ENCODE results near the gene CDH13. TPM values are rescaled to one million over a fixed set of nuclear protein-coding genes. Genes with fewer than 3 reads are reported as not detected.

CDH13 gene
- total RNA-seq, 1 experiment from 2014 or later = 34.5 TPM

DNA sequence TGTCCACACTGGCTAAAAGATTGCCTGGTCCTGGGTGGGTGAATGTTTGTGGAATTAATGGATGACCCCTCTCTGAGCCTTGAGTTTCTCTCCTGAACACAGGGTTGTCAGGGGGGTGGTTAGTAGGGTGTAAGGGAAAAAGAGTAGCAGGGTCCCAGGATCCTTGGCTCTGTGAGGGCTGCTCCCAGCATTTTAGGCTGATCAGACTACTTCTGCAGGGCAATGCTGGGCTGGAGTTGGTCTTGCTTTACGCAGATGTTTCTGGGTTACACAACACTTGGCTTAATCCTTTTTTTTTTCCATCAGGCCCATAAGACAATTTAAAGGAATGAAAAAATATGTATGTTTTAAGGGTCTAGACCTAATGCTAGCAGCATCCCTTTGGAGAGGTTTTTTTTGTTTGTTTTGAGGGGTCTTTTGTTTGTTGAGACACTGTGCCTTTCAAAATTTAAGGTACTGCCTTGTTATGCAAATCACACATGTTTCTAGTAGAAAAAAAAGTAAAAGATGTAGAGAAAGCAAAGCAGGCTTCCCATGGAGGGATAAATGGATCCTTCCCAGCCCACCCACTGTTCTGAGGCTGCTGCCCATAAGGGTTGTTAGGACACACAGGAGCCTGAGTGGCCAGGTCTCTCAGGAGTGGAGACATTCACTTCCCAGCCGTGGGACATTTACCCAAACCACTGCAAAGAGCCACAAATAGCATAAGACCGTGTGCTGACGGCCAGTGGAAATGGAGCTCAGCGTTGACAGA is 955.4 kb downstream of the CDH13 start:
- H3K27ac ChIP-seq = no peak overlapping the region
- no peaks in the 10 kb centered on the region for H3K36me3 ChIP-seq
- H3K9me3 ChIP-seq (replicated peaks) = no peaks in the 10 kb centered on the region
- H3K27me3 ChIP-seq = no peaks in the 10 kb centered on the region
- H3K4me3 ChIP-seq = no peak overlapping the region
- DNase-seq = no peak
- H3K4me1 ChIP-seq = peaks cover 7% of the 10 kb centered on the region

DNA sequence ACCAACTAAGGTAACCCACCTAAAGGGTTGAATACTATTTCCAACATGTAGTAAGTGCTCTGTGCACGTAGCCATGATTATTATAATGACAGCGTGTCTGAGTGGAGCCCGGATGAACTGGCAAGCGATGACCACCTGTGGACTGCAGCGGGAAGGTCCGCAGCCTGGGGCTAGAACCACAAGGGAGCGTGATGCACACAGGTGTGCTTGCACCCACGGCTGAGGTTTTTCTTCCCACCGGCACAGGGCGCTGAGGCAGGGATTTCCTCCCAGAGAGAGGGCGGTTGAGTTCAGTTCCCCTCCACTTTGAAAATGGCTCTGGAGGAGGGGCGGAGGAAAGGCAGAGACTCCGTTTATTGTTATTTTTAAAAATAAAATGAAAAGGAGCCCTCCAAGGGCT is 959.3 kb downstream of the CDH13 start:
- no peak for DNase-seq
- Histone ChIP-seq H3K4me3 (no peak overlapping the region), H3K4me1 (no peaks in the 10 kb centered on the region), H3K27me3 (no peaks in the 10 kb centered on the region), H3K36me3 (no peaks in the 10 kb centered on the region), H3K9me3 (replicated peaks) (no peaks in the 10 kb centered on the region), H3K27ac (no peak overlapping the region)

DNA sequence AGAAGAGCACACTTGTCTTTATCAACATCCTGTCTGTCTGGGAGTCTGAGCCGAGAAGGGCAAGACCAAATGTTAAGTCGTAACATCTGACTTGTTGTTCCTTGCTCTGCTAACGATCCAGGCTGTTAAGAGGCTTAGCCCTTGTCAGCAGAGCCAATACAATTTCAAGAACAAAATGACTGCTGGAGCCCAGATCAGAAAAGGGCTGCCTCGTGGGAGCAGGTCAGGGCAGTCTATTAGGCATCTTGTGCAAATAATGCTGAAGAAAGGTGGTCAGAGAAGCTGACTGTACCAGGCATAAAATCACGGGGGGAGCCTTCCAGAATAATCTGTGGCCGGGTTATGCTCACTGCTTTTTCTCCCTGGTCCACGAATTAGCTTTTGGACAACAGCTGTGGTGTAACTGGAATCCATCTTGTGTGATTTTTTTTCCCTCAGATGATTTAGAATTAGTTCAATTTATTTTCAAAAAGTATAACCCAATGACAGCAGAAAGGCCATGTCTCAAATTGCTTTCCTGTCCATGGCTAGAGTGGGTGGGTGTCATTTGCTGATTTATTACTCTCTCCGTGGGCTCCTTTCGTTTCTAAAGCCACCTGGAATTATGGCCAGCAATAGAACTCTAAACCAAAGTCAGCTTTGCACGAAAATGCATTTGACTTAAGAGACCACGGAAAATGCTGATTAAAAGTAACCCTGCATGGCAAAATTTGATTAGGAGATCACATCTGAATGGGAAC is 959.9 kb downstream of the CDH13 start:
- H3K4me1 ChIP-seq = no peaks in the 10 kb centered on the region
- peak in 1 of 2 experiments; percentile 18 for DNase-seq

DNA sequence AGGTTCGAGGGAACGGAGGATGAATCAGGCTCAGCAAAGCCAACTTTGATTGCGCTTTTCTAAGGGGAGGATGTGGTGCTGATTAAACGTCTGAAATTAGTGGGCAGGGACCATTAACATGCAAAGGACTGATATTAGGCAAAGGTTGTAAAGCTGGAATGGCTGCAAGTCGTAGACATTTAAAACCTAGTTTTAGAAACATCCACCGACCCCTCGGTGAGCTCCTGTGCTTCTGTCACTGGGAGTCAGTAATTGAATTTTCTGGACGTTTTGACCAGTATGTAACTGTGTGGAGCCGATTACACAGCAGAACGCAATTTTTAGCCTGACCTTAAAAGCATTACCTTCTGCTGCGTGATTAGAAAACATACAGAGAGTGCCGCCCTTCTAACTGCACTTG is 960.4 kb downstream of the CDH13 start:
- DNase-seq = no peak
- H3K4me3 ChIP-seq = no peak overlapping the region
- H3K36me3 ChIP-seq = no peaks in the 10 kb centered on the region

More for the DNA sequence above, 959.9 kb downstream of the CDH13 start:
- no peak overlapping the region for H3K4me3 ChIP-seq
- no peaks in the 10 kb centered on the region for H3K36me3 ChIP-seq
- H3K27me3 ChIP-seq = no peaks in the 10 kb centered on the region
- no peaks in the 10 kb centered on the region for H3K9me3 ChIP-seq (replicated peaks)
- no peak overlapping the region for H3K27ac ChIP-seq

DNA sequence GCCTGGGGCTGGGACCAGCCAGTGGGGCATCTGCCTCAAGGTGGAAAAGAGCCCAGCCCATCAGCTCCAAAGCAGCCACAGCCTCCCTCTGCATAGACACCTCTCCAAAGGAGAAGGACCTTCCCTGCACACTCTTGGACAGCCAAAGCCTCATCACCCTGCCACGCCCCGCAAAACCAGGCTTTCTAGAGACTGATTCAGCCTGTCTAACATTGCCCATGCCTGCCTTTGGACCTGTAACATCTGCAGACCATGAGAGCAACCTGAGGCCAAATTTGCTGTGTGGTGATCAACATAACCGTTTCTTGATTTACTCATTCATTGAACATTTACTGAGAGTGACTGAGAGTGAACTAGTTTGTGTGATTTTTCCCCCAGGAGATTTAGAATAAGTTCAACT is 961.3 kb downstream of the CDH13 start:
- H3K27me3 ChIP-seq = no peaks in the 10 kb centered on the region
- no peak overlapping the region for H3K4me3 ChIP-seq
- no peaks in the 10 kb centered on the region for H3K4me1 ChIP-seq
- no peaks in the 10 kb centered on the region for H3K9me3 ChIP-seq (replicated peaks)
- no peak for DNase-seq
- no peaks in the 10 kb centered on the region for H3K36me3 ChIP-seq
- no peak overlapping the region for H3K27ac ChIP-seq

More for the DNA sequence above, 960.4 kb downstream of the CDH13 start:
- Histone ChIP-seq H3K4me1 (no peaks in the 10 kb centered on the region), H3K9me3 (replicated peaks) (no peaks in the 10 kb centered on the region), H3K27me3 (no peaks in the 10 kb centered on the region), H3K27ac (no peak overlapping the region)

DNA sequence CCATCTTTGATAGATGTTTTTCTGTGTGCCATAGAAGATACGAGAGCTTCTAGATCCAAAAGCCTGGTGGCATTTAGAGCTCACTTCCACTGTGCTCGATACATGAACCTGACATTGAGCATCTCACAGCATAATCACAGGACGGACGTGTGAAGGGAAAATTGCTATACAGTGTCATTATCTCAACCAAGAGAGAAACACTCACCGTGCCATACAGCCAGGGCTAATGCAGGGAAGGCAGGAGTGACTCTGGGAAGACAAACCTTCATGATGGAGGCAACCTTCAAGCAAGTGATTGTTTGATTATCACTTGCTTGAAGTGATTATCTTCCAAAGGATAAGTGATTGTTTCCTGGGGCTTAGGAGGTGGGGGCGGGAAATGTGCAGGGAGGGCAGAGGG is 962.8 kb downstream of the CDH13 start:
- H3K27ac ChIP-seq = no peak overlapping the region
- H3K36me3 ChIP-seq = no peaks in the 10 kb centered on the region
- no peaks in the 10 kb centered on the region for H3K27me3 ChIP-seq
- no peaks in the 10 kb centered on the region for H3K9me3 ChIP-seq (replicated peaks)
- no peaks in the 10 kb centered on the region for H3K4me1 ChIP-seq
- no peak for DNase-seq
- no peak overlapping the region for H3K4me3 ChIP-seq

DNA sequence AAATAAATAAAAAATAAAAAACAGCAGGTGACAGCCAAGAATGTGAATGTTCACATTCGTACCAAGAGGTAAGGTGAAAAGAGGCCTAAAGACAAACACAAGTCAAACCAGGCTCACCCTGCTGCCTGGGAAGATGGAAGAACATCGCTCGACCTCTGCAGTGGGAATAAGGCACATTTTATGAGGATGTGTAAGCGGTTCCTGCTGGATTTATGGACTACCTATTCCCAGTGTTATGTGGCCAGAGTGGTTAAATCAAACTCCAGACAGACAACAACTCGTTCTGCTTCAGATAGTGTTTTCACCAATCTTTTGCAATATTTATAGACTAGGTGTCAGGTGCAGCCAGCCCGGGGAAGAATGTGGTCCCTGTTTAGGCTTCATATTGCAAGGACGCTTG is 966.0 kb downstream of the CDH13 start:
- H3K27ac ChIP-seq = no peak overlapping the region

DNA sequence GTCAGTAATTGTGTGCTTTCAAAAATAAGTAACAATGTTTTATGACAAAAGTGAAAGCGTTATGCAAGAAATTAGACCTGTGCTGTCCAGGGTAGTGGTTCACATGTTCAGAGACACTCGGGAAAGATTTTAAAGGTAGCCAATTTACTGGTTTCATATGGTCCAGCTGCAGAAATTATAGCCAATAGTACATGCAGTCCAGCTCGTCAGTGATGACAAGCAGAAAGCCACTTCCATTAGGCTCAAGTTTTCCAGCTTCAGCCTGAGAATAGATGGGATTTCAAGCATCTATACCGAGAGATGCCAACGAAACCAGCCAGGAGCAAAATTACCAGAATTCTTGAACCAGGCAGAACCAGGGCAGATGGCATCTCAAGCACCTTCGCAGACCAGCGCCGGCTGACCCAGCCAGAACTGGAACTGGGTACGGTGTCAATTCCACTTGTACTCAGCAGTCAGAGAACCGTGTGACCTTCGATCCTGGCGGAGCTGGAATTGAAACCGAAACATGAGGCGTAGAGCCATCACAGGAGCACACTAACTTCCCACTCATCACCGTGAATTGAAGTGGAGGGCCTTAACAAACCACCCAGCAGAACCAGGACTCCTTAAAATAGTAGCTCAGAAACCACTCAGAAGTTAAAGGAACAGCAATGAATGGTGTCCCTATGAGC is 973.2 kb downstream of the CDH13 start:
- Histone ChIP-seq H3K4me3 (no peak overlapping the region), H3K4me1 (no peaks in the 10 kb centered on the region), H3K9me3 (replicated peaks) (no peaks in the 10 kb centered on the region), H3K36me3 (no peaks in the 10 kb centered on the region), H3K27ac (no peak overlapping the region), H3K27me3 (no peaks in the 10 kb centered on the region)
- no peak for DNase-seq

More for the DNA sequence above, 966.0 kb downstream of the CDH13 start:
- Histone ChIP-seq H3K4me3 (no peak overlapping the region), H3K9me3 (replicated peaks) (no peaks in the 10 kb centered on the region), H3K4me1 (no peaks in the 10 kb centered on the region), H3K27me3 (no peaks in the 10 kb centered on the region), H3K36me3 (no peaks in the 10 kb centered on the region)
- no peak for DNase-seq

DNA sequence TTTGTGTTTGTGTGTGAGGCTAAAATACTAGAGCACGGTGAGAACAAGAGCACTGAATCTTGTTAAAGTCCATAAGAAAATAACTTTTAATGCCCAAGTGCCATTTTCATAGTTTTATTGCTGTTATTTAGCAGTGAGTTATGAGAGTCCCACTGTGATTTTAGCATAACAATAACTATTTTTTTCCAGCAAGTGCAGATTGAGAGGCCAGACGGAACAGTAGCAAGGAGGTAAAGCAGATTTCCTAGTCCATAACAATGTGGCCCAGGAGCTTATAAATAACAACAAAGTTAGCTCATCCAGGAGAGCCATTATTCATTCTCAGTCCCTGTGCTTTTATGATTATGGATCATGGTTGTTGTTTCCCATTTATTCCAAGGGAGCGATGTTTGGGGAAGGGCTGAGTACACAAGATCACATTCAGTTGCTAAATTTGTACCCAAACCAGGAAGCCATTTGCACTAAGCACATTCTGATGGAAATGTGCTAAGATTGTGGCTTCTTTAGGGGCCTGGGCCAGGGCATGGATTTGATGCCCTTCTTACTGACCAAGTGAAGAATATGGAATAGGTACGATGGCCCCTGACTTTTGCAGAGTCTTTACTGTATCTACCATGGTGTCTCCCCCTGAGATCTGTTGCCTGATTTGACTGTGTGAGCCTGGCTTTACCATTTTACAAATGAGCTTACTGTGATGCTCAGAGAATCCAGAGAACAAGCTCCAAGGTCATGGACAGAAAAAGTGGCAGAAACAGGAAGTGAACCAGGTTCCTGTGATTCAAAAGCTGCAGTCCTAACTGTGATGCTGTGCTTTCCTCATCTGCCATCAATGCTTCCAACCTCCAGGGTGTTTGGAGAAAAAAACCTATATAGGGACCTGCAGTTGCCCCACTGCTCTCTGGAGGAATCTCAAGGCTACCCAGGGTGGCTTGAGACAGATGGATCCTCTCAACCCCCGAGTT is 976.3 kb downstream of the CDH13 start:
- no peak overlapping the region for H3K27ac ChIP-seq
- no peaks in the 10 kb centered on the region for H3K4me1 ChIP-seq
- H3K27me3 ChIP-seq = no peaks in the 10 kb centered on the region
- no peak overlapping the region for H3K4me3 ChIP-seq
- H3K9me3 ChIP-seq (replicated peaks) = no peaks in the 10 kb centered on the region
- DNase-seq = no peak
- no peaks in the 10 kb centered on the region for H3K36me3 ChIP-seq

DNA sequence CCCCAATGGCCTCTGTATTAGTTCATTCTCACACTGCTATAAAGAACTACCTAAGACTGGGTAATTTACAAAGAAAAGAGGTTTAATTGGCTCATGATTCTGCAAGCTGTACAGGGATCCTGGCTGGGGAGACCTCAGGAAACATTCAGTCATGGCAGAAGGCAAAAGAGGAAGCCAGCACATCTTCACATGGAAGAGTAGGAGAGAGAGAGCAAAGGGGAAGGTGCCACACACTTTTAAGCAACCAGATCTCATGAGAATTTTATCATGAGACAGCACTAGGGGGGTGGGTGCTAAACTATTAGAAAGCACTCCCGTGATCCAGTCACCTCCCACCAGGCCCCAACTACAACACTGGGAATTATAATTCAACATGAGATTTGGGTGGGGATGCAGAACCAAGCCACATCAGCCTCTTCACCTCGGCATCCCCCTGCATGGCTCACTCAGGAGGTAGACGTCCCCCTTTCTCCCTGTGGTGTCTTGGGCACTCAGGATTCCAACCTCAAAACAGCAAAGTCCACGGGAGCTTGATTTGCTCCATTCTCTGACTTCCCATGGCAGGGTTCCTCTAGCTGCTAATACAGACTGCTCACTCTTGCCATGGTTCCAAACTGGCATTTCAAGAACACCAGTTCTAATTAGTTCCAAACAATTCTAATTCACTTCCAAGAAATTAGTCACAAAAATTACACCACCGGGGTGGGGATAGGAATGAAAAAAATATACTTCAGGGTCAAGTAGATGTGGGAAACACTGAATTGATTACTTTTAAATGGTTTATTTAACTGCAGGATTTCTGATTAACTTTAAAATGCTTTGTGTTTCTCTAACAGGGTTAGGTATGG is 977.2 kb downstream of the CDH13 start:
- H3K27me3 ChIP-seq = no peaks in the 10 kb centered on the region
- no peak overlapping the region for H3K4me3 ChIP-seq
- no peaks in the 10 kb centered on the region for H3K4me1 ChIP-seq
- no peaks in the 10 kb centered on the region for H3K36me3 ChIP-seq
- no peak overlapping the region for H3K27ac ChIP-seq
- DNase-seq = no peak
- no peaks in the 10 kb centered on the region for H3K9me3 ChIP-seq (replicated peaks)

DNA sequence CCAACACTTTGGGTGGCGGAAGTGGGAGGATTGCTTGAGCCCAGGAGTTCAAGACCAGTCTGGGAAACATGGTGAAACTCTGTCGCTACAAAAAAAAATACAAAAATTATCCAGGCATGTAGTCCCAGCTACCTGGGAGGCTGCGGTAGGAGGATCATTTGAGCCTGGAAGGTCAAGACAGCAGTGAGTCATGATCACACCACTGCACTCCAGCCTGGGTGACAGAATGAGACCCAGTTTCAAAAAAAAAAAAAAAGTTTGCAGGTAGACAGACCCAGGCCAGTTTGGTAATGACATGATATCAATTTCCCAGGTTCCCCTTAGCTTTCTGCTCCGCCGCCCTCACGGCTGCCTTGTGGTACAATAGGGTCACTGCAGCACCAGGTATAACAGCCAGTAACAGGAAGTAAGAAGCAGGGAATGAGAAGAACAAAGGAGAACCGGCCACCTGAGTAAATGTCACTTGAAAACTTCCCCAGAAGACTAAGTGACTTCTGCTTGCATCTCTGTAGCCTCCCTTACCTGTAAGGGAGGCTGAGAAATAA is 979.8 kb downstream of the CDH13 start:
- no peaks in the 10 kb centered on the region for H3K9me3 ChIP-seq (replicated peaks)
- H3K36me3 ChIP-seq = no peaks in the 10 kb centered on the region
- H3K4me3 ChIP-seq = no peak overlapping the region
- no peaks in the 10 kb centered on the region for H3K27me3 ChIP-seq
- DNase-seq = no peak
- H3K4me1 ChIP-seq = no peaks in the 10 kb centered on the region
- no peak overlapping the region for H3K27ac ChIP-seq

DNA sequence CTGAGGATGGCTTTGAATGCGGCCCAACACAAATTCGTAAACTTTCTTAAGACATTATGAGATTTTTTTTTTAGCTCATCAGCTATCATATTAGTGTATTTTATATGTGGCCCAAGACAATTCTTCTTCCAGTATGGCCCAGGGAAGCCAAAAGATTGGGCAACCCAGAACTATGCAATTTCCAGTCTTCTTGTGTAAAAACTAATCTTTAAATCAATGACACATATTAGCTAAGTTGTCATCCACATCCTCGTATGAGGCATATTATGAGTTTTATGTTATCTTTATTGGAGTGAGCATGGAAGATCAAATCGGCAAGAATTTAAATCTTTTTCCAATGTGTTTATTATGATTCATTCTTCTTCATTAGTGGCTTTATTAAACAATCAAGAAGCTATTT is 982.4 kb downstream of the CDH13 start:
- Histone ChIP-seq H3K36me3 (no peaks in the 10 kb centered on the region), H3K27me3 (no peaks in the 10 kb centered on the region), H3K27ac (no peak overlapping the region), H3K4me1 (no peaks in the 10 kb centered on the region), H3K9me3 (replicated peaks) (no peaks in the 10 kb centered on the region), H3K4me3 (no peak overlapping the region)
- DNase-seq = no peak

DNA sequence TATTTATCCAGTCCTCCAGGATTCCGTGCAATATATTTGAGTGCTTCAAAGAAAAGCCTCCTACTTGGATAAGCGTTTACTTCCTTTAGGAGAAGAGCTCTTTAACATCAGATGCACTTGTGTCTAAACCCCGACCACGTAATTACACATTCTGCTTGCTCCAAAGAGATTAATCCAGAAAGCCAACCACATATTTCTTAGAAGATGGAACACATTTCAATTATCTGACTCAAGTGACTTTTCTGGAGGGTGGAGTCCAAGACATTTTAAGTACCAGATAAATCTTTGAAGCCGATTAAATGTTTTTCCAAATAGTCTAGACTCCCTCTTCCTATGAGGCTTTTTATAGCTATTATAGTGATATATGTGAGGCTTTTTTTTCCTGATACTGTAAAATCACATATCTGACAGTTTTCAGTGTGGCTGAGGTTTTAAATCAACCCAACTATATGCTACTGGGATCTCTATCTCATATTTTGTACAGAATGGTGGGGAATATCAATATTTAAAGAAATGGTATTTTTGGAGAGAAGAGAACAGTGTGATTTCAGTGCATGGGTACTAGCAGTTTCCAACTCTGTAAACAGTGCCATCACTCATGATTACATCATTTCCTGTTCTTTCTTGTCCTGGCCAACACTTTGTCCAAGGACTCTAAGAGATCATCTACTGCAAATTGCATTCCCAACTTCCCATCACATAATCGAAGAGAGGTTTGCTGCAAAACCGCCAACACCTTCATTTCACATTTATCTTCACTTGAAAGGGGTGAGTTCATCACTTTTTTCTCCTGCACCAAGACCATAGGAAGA is 988.6 kb downstream of the CDH13 start:
- H3K27me3 ChIP-seq = no peaks in the 10 kb centered on the region
- H3K36me3 ChIP-seq = no peaks in the 10 kb centered on the region
- H3K4me3 ChIP-seq = no peak overlapping the region
- H3K9me3 ChIP-seq (replicated peaks) = no peaks in the 10 kb centered on the region
- DNase-seq = no peak
- H3K4me1 ChIP-seq = peaks cover 4% of the 10 kb centered on the region; the same call in 1 of the 2 replicates
- no peak overlapping the region for H3K27ac ChIP-seq

All from SJCRH30 (cell line).